G401.6 (cell line): ENCODE data around the gene GAPDHS.

Experiments
- FAIRE-seq: peaks from 2 replicates; lab custom pipeline; 2012; peaks lifted over from hg19 to GRCh38; lab: Jason Lieb, UNC

Gene GAPDHS

DNA sequence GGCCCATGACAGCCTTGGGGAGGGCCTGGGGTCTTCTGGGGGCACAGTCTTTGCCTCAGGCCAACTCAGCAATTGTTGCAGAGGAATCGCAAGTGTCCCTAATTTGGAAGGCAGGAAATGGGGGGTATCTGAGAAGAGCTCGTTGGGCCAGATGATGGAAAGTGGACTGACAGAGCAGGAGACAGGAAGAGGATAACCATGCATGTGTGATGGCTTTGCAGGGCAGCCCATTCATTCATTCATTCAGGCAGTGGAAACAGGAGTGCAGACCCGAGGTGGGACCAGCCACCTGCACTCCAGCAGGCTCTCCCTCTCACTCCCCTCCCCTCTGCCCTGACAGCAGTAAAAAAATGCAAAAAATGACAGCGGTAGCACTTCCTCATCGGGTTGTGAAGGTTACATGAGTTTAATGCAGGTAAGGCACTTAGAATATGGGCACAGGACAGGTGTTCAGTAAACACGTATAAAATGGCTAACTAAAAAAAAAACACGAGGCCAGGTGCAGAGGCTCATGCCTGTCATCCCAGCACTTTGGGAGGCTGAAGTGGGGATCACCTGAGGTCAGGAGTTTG, 7.2 kb downstream of the GAPDHS start:
- FAIRE-seq: no peak

DNA sequence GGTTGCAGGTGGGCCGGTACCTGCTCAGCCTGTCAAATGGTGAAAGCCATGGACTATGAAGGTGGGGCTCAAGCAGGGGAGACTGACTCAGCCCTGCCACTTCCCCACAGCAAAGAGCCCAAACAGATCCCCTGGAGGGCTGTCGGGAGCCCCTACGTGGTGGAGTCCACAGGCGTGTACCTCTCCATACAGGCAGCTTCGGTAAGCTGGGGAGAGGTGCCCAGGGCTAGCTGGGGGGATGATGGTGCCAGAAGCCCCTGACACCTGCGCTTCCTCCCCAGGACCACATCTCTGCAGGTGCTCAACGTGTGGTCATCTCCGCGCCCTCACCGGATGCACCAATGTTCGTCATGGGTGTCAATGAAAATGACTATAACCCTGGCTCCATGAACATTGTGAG, 9.0 kb downstream of the GAPDHS start:
- FAIRE-seq: no peak

DNA sequence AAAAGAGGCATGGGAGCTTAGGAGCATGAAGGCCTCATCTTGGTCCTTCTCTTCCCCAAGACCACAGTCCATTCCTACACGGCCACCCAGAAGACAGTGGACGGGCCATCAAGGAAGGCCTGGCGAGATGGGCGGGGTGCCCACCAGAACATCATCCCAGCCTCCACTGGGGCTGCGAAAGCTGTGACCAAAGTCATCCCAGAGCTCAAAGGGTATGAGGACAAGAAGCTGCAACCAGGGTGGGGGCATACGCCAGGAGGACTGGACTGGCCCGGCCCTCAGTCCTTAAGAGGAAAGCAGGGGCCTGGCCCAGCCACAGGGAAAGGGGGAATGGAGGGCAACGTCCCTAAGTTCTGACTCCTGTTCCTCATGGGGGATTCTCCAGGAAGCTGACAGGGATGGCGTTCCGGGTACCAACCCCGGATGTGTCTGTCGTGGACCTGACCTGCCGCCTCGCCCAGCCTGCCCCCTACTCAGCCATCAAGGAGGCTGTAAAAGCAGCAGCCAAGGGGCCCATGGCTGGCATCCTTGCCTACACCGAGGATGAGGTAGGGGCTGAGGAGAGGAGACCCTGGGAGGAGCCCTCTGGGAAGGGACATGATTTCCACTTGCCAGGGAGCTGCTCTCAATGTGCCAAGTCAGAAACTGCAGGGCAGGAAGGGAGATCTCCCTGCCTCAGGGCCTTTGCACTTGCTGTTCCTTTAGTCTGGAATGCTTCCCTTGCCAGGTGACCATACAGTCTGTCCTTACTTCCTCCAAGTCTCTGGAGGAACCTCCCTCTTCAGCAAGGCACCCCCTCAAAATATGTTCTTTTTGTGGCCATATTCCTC, 10.2 kb downstream of the GAPDHS start:
- no peak for FAIRE-seq

DNA sequence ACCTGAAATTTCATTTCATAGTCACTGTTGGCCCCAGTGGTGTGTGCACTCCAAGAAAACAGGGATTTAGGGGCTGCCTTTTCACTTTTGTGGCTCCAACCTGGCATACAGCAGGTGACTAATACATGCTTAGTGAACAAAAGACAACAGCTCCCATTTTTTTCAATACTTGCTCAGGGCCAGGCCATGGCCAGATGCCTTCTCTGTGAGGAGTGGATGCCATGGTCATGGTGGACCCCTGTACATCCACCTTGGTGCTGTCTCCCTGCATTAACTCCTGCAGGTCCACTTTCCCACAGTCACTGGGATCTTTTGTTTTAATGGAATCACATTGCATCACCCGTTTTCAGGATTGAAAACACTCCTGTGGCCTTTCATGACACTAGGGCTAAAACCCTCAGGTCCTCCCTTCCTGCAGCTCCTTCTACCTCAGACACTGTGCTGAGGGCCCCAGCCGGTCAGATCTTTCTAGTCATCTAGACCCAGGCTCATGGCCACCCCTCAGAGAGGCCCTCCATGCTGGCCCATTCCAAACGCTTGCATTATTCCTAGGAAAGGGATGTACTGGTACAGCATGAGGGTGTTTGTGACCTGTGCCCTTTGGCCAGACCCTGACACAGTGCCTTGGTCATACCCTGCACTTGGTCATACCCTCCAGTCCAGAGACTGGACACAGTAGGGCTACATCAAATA, 11.0 kb downstream of the GAPDHS start:
- no peak for FAIRE-seq

DNA sequence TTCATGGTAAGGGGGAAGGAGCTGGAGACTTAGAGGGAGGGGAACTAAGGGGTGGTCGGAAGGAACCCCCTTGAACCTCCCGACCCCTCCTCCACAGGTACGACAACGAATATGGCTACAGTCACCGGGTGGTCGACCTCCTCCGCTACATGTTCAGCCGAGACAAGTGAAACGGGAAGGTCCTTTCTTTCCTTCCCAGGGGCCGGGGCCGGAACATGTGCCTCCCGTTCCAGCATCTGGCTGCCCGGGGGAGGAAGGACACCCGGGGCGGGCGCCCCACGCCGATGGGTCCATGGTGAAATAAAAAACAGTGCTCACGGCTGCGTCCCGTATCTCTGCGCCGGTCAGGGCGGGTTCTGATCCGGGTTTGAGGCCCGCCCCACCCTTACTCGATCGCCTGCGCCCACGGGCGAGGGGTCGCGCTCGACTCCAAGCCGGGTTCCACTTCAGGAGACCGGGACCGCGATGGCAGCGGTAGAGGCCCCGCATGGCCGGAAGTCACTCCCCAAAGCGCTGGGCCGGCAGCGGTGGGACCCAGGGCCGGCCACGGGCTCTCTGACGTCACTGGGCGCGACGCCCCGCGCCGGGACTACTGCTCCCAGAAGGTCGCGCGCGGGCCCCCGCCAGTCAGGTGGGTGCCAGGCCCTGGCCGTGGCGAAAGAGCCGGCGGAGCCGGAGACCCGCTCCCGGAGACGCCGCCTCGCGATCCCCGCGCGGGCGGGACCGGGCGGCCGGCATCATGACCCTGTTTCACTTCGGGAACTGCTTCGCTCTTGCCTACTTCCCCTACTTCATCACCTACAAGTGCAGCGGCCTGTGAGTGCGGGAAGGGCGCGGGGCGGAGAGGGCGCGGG, 12.0 kb downstream of the GAPDHS start, which contains the start of gene TMEM147:
Gene TMEM147, plus strand, starts transcription at position 626 of the 854 bp plus-strand sequence. Its CDS starts 114 bp downstream, at position 740.
- FAIRE-seq: no peak

DNA sequence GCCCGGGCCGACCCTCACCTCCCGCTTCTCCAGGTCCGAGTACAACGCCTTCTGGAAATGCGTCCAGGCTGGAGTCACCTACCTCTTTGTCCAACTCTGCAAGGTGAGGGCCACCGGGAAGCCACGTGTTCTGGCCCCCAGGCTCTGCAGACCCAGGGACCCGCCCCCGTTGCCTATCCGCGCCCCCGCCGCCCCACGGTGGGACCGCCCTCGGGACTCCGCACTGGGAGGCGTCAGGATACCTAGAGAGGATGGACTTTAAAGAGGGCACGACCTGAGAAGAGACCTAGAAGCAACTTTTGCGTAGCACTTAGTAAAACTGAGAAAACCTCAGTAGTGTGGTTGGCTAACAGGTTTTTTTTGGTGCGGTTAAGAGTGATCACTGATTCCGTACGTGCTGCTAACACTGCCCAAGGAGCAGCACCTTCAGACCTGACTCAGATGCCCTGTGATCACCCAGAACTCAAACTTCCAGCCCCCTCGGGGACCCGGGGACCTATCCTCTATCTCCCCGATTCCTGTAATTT, 12.7 kb downstream of the GAPDHS start:
- FAIRE-seq: no peak

DNA sequence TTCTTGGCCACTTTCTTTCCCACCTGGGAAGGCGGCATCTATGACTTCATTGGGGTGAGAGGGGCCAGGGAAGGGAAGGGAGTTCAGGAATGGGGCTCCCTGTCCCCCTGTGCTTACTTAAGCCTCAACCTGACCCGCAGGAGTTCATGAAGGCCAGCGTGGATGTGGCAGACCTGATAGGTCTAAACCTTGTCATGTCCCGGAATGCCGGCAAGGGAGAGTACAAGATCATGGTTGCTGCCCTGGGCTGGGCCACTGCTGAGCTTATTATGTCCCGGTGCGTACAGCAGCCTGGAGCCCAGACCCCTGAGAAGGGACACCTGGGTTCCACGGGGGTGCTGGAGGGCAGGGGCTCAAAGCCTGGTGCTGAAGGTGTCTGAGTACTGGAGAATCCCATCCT, 13.3 kb downstream of the GAPDHS start:
- no peak for FAIRE-seq

DNA sequence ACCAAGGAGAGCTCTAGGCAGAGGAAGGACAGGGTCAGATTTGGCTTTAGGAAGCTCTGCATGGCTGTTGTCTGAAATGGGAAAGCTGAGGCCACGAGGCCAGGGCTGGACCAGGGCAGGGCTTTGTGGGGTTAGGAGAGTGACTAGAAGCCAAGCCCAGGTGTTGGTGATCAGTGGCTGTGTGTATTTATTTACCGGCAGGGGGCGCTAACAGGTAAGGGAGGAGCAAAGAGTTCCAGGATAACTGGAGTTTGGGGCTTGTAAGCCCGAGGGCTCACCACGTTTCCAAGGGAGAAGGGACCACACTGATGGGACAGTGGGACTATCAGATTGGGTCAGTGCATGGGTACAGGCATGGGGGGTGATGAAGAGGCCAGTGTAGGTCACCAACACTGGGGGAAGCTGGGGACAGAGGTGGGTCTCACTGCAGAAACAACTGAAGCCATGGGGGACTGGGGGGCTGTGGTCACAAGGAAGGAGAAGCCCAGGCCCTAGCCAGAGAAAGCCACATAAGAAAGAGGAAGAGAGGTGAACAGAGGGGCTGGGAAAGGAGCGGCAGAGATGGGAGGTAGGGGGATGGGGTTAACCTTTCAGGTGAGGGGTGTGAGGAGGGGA, 16.0 kb downstream of the GAPDHS start:
- FAIRE-seq: peak; percentile 71

DNA sequence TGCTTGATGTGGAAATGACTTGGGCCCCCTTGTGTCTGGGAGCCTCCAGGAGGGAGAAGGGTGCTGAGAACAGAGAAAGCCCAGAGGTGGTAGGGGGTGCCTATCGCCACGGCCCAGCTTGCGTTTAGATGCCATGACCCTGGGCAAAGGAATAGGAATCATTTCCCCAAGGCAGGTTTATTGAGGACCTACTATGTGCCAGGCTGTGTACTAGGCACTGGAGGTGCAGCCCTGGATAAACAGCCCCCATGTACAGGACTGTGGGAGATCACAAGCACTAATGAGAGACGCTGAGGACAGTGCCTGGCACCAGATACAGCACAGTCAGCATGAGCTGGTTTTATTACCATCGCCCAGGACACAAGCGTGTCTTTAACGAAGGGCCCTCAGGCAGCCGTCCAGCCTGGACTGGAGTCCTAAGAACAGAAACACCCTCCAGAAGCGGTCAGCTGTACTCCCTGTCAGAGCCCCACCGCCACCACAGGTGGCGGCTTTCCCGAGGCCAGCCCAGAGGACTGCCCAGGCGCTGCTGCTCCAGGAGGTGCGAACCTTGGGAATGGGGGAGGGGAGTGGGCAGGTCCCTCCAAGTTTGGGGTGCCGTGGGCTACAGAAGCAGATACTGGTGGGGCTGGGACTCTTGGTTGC, 16.7 kb downstream of the GAPDHS start:
- FAIRE-seq: no peak

DNA sequence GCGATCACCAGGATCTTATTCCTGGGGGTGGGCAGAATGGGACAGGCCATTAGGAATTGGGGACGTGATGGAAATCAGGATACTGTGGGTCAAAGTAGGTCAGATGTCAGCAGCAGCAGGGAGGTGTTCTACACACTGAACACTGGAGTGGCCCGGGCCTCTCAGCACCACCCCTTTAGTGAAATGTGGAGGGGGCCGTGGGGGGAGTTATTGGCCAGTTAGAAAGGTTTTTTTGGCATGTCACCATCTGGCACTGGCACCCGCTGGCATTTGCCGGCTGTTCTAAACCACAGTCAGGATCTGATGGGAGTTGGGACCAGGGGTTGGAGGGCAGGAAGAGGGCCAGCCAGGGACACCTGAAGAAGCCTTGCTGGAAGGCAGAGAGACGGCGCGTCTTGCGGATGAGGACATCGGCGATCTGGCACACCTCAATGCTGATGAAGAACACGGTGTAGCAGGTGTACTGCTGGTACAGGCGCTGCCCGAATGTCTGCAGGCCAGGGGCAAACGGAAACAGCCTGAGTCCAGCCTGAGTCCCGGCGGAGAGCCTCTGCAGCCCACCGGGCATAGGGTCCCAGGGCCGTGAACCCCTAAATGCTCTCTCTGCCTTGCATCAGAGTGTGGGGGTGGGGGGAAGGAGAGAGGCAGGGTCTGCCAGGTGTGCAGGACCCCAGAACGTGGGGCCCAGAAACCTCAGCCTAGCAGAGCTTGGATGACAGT, 18.0 kb downstream of the GAPDHS start:
- no peak for FAIRE-seq

DNA sequence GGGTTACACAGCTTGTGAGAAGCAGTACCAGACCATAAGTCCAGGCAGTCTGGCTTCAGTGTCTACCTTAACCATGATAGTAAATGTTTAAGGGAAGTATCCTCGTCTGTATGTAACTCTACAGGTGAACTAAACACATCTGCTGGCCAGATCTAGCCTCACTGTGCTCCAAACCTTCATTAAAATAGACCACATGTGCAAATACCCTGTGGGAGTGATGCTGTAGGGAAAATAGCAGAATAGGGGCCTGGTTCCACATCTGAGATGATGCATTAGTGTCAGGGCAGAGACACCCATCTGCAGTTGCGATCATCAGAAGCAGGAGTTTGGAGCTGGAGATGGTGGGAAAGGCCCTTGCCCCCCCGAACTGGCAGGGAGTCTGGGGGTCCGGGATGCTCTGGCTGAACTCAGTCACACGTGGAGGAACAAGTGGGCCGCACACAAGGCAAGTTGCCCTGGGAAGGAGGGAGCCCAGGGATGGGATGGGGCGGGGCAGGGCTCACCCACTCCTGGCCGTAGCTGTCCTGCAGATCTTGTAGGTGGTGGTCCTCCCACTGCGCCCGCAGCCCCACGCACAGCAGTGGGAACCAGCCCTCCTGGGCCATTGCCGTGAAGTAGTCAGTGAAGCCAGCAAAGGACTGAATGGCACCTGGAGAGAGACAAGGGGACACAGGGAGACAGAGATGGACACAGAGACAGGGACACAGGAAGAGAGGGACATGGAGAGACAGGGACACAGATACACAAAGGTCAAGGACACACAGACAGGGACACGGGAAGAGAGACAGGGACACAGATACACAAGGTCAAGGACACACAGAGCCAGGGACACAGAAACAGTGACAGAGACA, 19.5 kb downstream of the GAPDHS start:
- no peak for FAIRE-seq

DNA sequence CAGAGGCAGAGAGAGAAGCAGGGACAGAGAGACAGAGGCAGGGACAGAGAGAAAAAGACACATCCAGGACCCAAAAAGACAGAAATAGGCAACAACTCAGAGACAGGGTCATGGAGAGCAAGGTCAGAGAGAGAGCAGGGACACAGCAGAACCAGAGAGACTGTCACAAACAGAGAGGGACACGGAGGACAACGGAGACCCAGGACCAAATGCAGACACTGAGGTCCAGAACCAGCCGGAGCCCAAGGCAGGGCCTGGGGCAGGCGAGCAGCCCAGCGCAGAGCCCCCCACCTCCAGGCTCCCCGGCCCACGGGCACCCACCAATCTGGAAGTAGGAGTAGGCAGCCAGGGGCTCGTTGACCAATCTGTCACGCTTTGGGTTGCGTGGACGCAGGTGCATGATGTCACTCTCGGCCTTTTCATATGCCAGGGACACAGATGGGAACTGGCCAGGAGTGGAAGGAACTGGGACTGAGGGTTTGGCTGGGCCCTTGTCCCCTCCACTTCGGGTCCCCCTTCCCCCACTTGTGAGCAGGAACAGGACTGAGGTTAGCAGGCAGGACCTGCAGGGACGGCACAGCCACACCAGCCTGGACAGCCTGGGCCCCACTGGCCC, 20.2 kb downstream of the GAPDHS start:
- FAIRE-seq: no peak

DNA sequence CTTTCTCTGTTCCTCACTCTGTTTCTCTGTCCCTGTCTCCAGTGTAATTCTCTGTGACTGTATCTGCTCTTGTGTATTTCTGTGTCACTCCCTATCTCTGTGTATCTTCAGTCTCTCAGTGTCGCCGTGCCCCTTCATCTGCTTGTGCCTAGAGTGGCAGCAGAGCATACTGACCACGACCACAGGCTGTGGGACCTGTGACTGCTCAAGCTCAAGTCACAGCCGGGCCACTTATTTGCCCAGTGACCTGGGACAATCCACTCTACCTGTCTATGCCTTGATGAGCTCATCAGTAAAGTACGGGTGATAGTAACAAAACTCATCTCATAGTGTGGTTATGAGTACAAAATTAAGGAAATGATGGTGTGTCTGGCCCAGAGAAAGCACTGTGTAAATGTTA, 20.8 kb downstream of the GAPDHS start:
- no peak for FAIRE-seq

DNA sequence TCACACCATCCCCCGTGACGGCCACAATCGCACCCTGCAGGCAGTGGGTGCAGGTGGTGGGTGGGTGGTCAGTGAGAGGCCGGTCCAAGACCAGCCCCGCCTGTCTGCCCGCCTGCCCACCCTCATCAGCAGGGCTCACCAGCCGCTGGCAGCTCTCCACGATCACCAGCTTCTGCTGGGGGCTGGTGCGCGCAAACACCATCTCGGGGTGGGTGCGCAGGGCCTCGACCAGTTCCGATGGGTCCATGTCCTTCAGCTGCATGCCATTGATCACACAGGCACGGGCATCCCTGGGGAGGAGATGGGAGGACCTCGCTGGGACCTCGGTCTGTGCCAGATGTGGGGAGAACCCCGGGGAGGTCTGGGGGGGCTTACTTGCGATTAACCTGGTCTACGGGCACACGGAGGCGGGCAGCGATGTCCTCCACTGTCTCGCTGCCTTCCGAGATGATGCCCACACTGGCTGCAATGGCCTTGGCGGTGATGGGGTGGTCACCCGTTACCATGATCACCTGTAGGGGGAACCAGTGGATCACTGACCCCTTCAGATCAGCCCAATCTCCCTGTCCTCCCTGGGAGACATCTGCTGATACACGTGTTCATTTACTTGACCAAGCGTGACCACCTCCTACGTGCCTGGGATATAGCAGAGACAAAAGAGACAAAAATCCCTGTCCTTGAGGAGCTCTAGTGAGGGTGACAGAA, 22.2 kb downstream of the GAPDHS start:
- no peak for FAIRE-seq

DNA sequence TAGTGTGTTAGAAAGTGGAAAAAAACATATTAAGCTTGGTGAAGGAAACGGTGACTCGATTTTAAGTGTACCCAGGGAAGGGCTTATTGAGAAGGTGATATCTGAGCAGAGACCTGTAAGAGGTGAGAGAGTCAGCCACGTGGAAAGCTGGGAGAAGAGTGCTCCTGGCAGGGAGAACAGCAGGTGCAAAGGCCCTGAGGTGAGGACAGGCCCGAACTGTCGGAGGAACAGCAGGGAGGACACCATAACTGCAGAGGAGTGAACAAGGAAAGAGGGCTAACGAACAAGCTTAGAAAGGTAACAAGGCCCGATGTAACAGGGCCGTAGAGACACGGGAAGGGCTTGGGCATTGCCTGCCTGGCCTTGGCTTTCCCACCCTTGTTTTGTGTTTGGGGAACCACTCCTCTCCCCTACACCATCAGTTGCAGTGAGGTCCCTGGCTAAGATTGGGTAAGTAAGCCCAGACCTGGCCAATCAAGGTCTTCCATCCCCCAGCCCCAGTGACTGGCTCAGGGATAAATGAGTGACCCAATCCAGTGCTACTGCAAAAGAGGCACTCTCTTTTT, 22.9 kb downstream of the GAPDHS start:
- FAIRE-seq: no peak

DNA sequence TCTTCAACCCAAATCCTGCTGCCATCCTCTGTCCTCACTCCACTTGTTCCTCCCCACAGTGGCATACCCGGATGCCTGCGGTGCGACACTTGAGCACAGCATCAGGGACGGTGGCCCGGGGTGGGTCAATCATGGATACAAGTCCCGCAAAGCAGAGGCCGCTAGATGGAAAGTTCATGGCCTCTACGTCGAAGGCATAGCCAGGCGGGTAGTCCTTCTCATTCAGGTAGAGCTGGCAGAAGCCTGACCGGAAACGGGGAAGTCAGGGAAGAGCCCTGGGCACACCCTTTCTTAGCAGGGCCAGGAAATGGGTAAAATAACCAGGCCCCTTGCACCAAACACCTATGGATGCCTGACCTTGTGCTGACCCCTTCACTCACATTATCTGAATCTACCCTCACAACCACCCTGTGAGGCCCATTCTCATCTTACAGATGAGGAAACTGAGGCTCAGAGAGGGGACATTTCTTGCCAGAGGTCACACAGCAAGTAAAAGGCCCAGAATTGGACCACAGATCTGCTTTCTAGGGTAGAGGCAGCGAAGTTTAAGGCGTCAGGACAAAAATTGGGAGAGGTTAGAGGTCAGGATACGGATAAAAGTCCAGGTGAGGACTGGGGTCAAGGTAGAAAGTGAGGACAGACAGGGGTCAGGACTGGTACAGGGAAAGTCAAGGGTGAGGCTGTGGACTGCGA, 23.7 kb downstream of the GAPDHS start:
- no peak for FAIRE-seq
